Tibial nerve (tissue), 4 donors: Measurements from ENCODE around the gene IDI1. TPM values are rescaled to one million over a fixed set of nuclear protein-coding genes. Genes with fewer than 3 reads are reported as not detected.

ENCODE experiments used
- DNase-seq, 2 donors: peaks; one replicate each; pipeline ENCODE4 v3.0.0-alpha.2; 2019; ENCODE audit warnings: low spot score in 2 of 2
- H3K27ac ChIP-seq, 4 donors: fragments of 200-600 bp; sonication (generic) in 3 of 4; one replicate each; pipeline ENCODE4 v1.5.1; 2017 to 2019; ENCODE audit warnings: mild to moderate bottlenecking in 1 of 4
- H3K27me3 ChIP-seq, 2 donors: fragments of 200-600 bp; sonication (generic) in 1 of 2; one replicate each; pipeline versions ENCODE4 v1.5.1 to v1.6.0; 2017 to 2019
- H3K36me3 ChIP-seq, 3 donors: fragments of 200-600 bp; sonication (generic); one replicate each; pipeline ENCODE4 v1.5.1; 2018 to 2019
- H3K4me1 ChIP-seq, 4 donors: fragments of 200-600 bp; sonication (generic) in 3 of 4; one replicate each; pipeline ENCODE4 v1.5.1; 2017 to 2019
- H3K4me3 ChIP-seq, 4 donors: fragments of 200-600 bp; sonication (generic) in 3 of 4; one replicate each; pipeline ENCODE4 v1.5.1; 2017 to 2019; ENCODE audit warnings: mild to moderate bottlenecking in 1 of 4, moderate library complexity in 1 of 4
- H3K9me3 ChIP-seq, 4 donors: fragments of 200-600 bp; sonication (generic) in 3 of 4; one replicate each; pipeline ENCODE4 v1.5.1; 2017 to 2019
- CTCF ChIP-seq, 5 experiments: fragments of 200-600 bp in 3 of 5; fragments of 450-650 bp in 2 of 5; sonication (generic) in 3 of 5; IDR thresholded peaks; one replicate each; pipeline ENCODE4 v1.5.1; 2016 to 2019; ENCODE audit warnings: antibody characterized with exemption in 5 of 5, mild to moderate bottlenecking in 3 of 5, moderate library complexity in 2 of 5
- EP300 ChIP-seq, 2 donors: sonication (generic); formaldehyde crosslinking; IDR thresholded peaks; one replicate each; pipeline ENCODE4 v1.6.1; 2017; ENCODE audit warnings: antibody characterized with exemption in 2 of 2, mild to moderate bottlenecking in 1 of 2
- POLR2A ChIP-seq, 2 donors: fragments of 450-650 bp; IDR thresholded peaks; one replicate each; pipeline ENCODE4 v1.6.1; 2017; ENCODE audit warnings: antibody characterized with exemption in 2 of 2, mild to moderate bottlenecking in 2 of 2, moderate library complexity in 2 of 2
- WGBS, 2 donors: methylation state at CpG; one replicate each; pipeline ENCODE4 v1.1.5; 2018; 5-methylcytosine and 5-hydroxymethylcytosine counted together
- total RNA-seq, 4 donors: library from RNA; depleted of rRNA; stranded (reverse); fragments of >200 nt; gene quantifications; one replicate each; pipeline ENCODE4 v1.1.0, GENCODE V29; 2016

IDI1 gene
- total RNA-seq, 4 donors from 2014 or later: 25.5 to 41.0 (median 33.4) TPM

GRCh38 chr10:1057106-1057657 is 8.3 kb upstream of the IDI1 start:
- Histone ChIP-seq H3K27me3 (no peaks in the 10 kb centered on the region), H3K4me3 (peak overlapping the region; percentile 77 to 94 (median 87)), H3K4me1 (peaks cover 0 to 69% (median 24%) of the 10 kb centered on the region in 4 donors), H3K9me3 (no peaks in the 10 kb centered on the region), H3K27ac (peak overlapping the region; percentile 91 to 99 (median 96)), H3K36me3 (peaks cover 0 to 17% (median 0%) of the 10 kb centered on the region in 3 donors)
- TF ChIP-seq EP300 (IDR thresholded peaks at IDR 0.05) (no peak), POLR2A (IDR thresholded peaks at IDR 0.05) (no peak), CTCF (IDR thresholded peaks at IDR 0.05) (no peak)
- WGBS, 2 donors: 1 to 2% methylated on average over 26 of the region's 26 CpGs
- DNase-seq: no peak

GRCh38 chr10:1056326-1057105 is 7.6 kb upstream of the IDI1 start, which contains the start of gene WDR37:
TSS of gene WDR37 (plus strand) at chr10:1056385. CDS start at chr10:1072156, 15,771 bp downstream.
- H3K36me3 ChIP-seq: peaks cover 0 to 23% (median 0%) of the 10 kb centered on the region in 3 donors
- peak in 1 of 5 experiments; percentile 29 for TF ChIP-seq CTCF (IDR thresholded peaks at IDR 0.05)
- peak; percentile 49 to 73 for TF ChIP-seq POLR2A (IDR thresholded peaks at IDR 0.05)
- peak; percentile 68 to 91 for TF ChIP-seq EP300 (IDR thresholded peaks at IDR 0.05)
- no peaks in the 10 kb centered on the region for H3K9me3 ChIP-seq
- DNase-seq: peak; percentile 64 to 77
- H3K4me3 ChIP-seq: peak within 1 kb of the TSS; percentile 77 to 94 (median 87)
- 0 to 2% methylated on average over 9 to 44 of the region's 87 CpGs for WGBS, 2 donors
- peaks cover 0 to 72% (median 24%) of the 10 kb centered on the region in 4 donors for H3K4me1 ChIP-seq
- H3K27ac ChIP-seq: peak within 1 kb of the TSS; percentile 91 to 99 (median 96)
- no peaks in the 10 kb centered on the region for H3K27me3 ChIP-seq

GRCh38 chr10:1054684-1055083 is 5.8 kb upstream of the IDI1 start:
- 57 to 63% methylated on average over 6 of the region's 6 CpGs for WGBS, 2 donors
- no peak for TF ChIP-seq POLR2A (IDR thresholded peaks at IDR 0.05)
- TF ChIP-seq CTCF (IDR thresholded peaks at IDR 0.05): no peak
- TF ChIP-seq EP300 (IDR thresholded peaks at IDR 0.05): no peak
- DNase-seq: no peak
- Histone ChIP-seq H3K4me3 (no peak overlapping the region), H3K9me3 (no peaks in the 10 kb centered on the region), H3K36me3 (peaks cover 0 to 27% (median 0%) of the 10 kb centered on the region in 3 donors), H3K27ac (peak overlapping the region in 1 of 4 donors; percentile 20), H3K27me3 (no peaks in the 10 kb centered on the region), H3K4me1 (peaks cover 0 to 79% (median 32%) of the 10 kb centered on the region in 4 donors)

GRCh38 chr10:1050554-1050953 is 1.6 kb upstream of the IDI1 start:
- H3K4me1 ChIP-seq: peaks cover 0 to 70% (median 32%) of the 10 kb centered on the region in 4 donors
- WGBS, 2 donors: 67 to 84% methylated on average over 4 of the region's 4 CpGs
- peaks cover 0 to 27% (median 0%) of the 10 kb centered on the region in 3 donors for H3K36me3 ChIP-seq
- H3K9me3 ChIP-seq: no peaks in the 10 kb centered on the region
- H3K4me3 ChIP-seq: no peak overlapping the region
- H3K27me3 ChIP-seq: no peaks in the 10 kb centered on the region
- peak overlapping the region; percentile 99 for H3K27ac ChIP-seq
- no peak for DNase-seq
- TF ChIP-seq POLR2A (IDR thresholded peaks at IDR 0.05) (no peak), EP300 (IDR thresholded peaks at IDR 0.05) (no peak), CTCF (IDR thresholded peaks at IDR 0.05) (no peak)

- H3K9me3 ChIP-seq: no peaks in the 10 kb centered on the region
- H3K4me1 ChIP-seq: peaks cover 0 to 70% (median 30%) of the 10 kb centered on the region in 4 donors
- H3K4me3 ChIP-seq: peak overlapping the region in 3 of 4 donors; percentile 84 to 98 (median 84)
- no peak for DNase-seq
- TF ChIP-seq CTCF (IDR thresholded peaks at IDR 0.05) (no peak), POLR2A (IDR thresholded peaks at IDR 0.05) (no peak)
- no peaks in the 10 kb centered on the region for H3K27me3 ChIP-seq
- peaks cover 0 to 27% (median 0%) of the 10 kb centered on the region in 3 donors for H3K36me3 ChIP-seq
- H3K27ac ChIP-seq: peak overlapping the region; percentile 99
- WGBS, 2 donors: 34 to 43% methylated on average over 5 of the region's 5 CpGs
Observed at GRCh38 chr10:1050145-1050544, 1.2 kb upstream of the IDI1 start.
